K562 (cell line): ENCODE results near the gene LYPD5. TPM values are rescaled to one million over a fixed set of nuclear protein-coding genes. Genes with fewer than 3 reads are reported as not detected.
A peak's percentile ranks its signal among the peaks of the same experiment; 100 is the strongest.

ENCODE experiments used
- ATAC-seq: fragments of 200-7000 bp; cut with Tn5 transposase; 3 replicates; pipeline ENCODE4 v1.9.1; 2020; ENCODE audit warnings: moderate library complexity
- Bru-seq: library from RNA; stranded (reverse); fragments of 400-500 nt; gene quantifications from one replicate; lab custom pipeline; 2021; lab: Mats Ljungman, UMichigan
- BruChase-seq, 2 experiments: library from RNA; stranded (reverse); fragments of 400-500 nt; gene quantifications; one replicate each; lab custom pipeline; 2021; lab: Mats Ljungman, UMichigan
- BruUV-seq: library from RNA; stranded (reverse); fragments of 400-500 nt; replicated peaks from 2 replicates; lab custom pipeline; 2021; lab: Mats Ljungman, UMichigan
- CTCF ChIA-PET: fragments of 300-600 bp; formaldehyde crosslinking; extraction: SDS; loops from one replicate; lab custom pipeline; 2021; ENCODE audit warnings: low intra/inter-chr PET ratio; lab: Yijun Ruan, JAX
- POLR2A ChIA-PET: fragments of 300-600, 350-650 bp; sonication (Branson Sonifier 250); formaldehyde crosslinking; extraction: SDS; loops from one replicate; lab custom pipeline; 2021; ENCODE audit warnings: antibody characterized with exemption, inconsistent platforms; lab: Yijun Ruan, JAX
- DNase-seq, 4 experiments: peaks; one replicate each; pipeline versions ENCODE4 v3.0.0 to v3.0.0-alpha.2; 2011 to 2018; ENCODE audit warnings: low spot score in 3 of 4, mixed read lengths in 3 of 4; ENCODE audit errors: extremely low read depth in 1 of 4
- FAIRE-seq: peaks from 2 replicates; lab custom pipeline; 2011; peaks lifted over from hg19 to GRCh38; lab: Jason Lieb, UNC
- H2AFZ ChIP-seq: 2 replicates; pipeline ENCODE4 v1.6.0; 2011; ENCODE audit warnings: low read depth, low read length, control low read depth, inconsistent platforms
- H3K27ac ChIP-seq: fragments of 200-600 bp; 3 replicates; pipeline ENCODE4 v1.8.0; 2011; ENCODE audit warnings: low read depth, mild to moderate bottlenecking, control low read depth, inconsistent platforms, low read length, moderate library complexity, mixed read lengths; ENCODE audit errors: extremely low read depth
- H3K27me3 ChIP-seq, 2 experiments: fragments of 300-600 bp in 1 of 2; 2 replicates in 1 of 2; 3 replicates in 1 of 2; pipeline versions ENCODE4 v1.6.0 to v1.8.0; 2011; ENCODE audit warnings: inconsistent platforms in 2 of 2, low read length in 2 of 2, mild to moderate bottlenecking in 1 of 2, mixed read lengths in 1 of 2, moderate library complexity in 1 of 2; ENCODE audit not compliant: control insufficient read depth in 2 of 2, insufficient read depth in 2 of 2
- H3K36me3 ChIP-seq: fragments of 300-600 bp; 3 replicates; pipeline ENCODE4 v1.8.0; 2011; ENCODE audit warnings: mild to moderate bottlenecking, low read length, inconsistent platforms; ENCODE audit not compliant: control insufficient read depth, insufficient read depth
- H3K4me1 ChIP-seq, 2 experiments: fragments of 200-600 bp in 1 of 2; replicated peaks in 1 of 2; 2 replicates in 1 of 2; 3 replicates in 1 of 2; pipeline versions ENCODE4 v1.5.1 to v1.8.0; 2011; ENCODE audit warnings: inconsistent platforms in 2 of 2, low read length in 2 of 2, mild to moderate bottlenecking in 1 of 2, mixed read lengths in 1 of 2, moderate library complexity in 1 of 2; ENCODE audit not compliant: control insufficient read depth in 2 of 2, insufficient read depth in 2 of 2
- H3K4me2 ChIP-seq: 2 replicates; pipeline ENCODE4 v1.6.1; 2011; ENCODE audit warnings: low read length, control low read depth, inconsistent platforms, mixed read lengths; ENCODE audit not compliant: insufficient read depth
- H3K4me3 ChIP-seq: fragments of 200-600 bp; sonication (generic), shearing (Covaris generic); 2 replicates; pipeline ENCODE4 v1.5.1; 2016; ENCODE audit warnings: control low read depth, inconsistent platforms
- H3K79me2 ChIP-seq: fragments of 200-600 bp; 3 replicates; pipeline ENCODE4 v1.8.0; 2011; ENCODE audit warnings: low read length, inconsistent platforms; ENCODE audit not compliant: control insufficient read depth, insufficient read depth
- H3K9ac ChIP-seq, 2 experiments: 2 replicates each; pipeline versions ENCODE4 v1.6.0 to v1.6.1; 2011; ENCODE audit warnings: low read depth in 2 of 2, low read length in 2 of 2, control low read depth in 1 of 2, inconsistent platforms in 1 of 2, mild to moderate bottlenecking in 1 of 2, mixed read lengths in 1 of 2; ENCODE audit not compliant: insufficient read depth in 1 of 2
- H3K9me1 ChIP-seq: one replicate; pipeline ENCODE4 v1.6.0; 2011; ENCODE audit warnings: inconsistent platforms, mild to moderate bottlenecking, low read length, moderate library complexity; ENCODE audit not compliant: control insufficient read depth, insufficient read depth
- H3K9me3 ChIP-seq: replicated peaks from 2 replicates; pipeline ENCODE4 v1.5.1; 2011; ENCODE audit warnings: low read depth, low read length, inconsistent platforms; ENCODE audit not compliant: control insufficient read depth, insufficient read depth
- H4K20me1 ChIP-seq: replicated peaks from 2 replicates; pipeline ENCODE4 v1.6.1; 2011; ENCODE audit warnings: low read length, inconsistent platforms, mixed read lengths; ENCODE audit not compliant: control insufficient read depth, insufficient read depth
- DLX4 ChIP-seq: fragments of 250-450 bp; sonication (Bioruptor Pico); IDR thresholded peaks from 2 replicates; pipeline ENCODE4 v1.6.1; 2021; ENCODE audit warnings: mild to moderate bottlenecking
- EWSR1 ChIP-seq: fragments of 450-650 bp; IDR thresholded peaks from 2 replicates; pipeline ENCODE4 v1.6.1; 2018; ENCODE audit warnings: borderline replicate concordance, mild to moderate bottlenecking, low read depth, moderate library complexity; ENCODE audit not compliant: partially characterized antibody
- POLR2B ChIP-seq: fragments of 450-650 bp; IDR thresholded peaks from 2 replicates; pipeline ENCODE4 v1.6.1; 2018; ENCODE audit warnings: low read depth; ENCODE audit not compliant: partially characterized antibody
- REST ChIP-seq, 2 experiments: fragments of 450-650 bp; formaldehyde crosslinking in 1 of 2; IDR thresholded peaks; 2 replicates each; pipeline versions ENCODE4 v1.4.0 to v1.6.1; 2014 to 2020; ENCODE audit warnings: mild to moderate bottlenecking in 2 of 2, borderline replicate concordance in 1 of 2, low read depth in 1 of 2
- TCF7 ChIP-seq: sonication (generic); IDR thresholded peaks from 2 replicates; pipeline ENCODE4 v1.6.1; 2016; ENCODE audit warnings: antibody characterized with exemption, borderline replicate concordance
- TCFL5 ChIP-seq: fragments of 250-450 bp; sonication (Bioruptor Pico); conservative IDR thresholded peaks from 2 replicates; pipeline ENCODE4 v1.6.1; 2021; ENCODE audit warnings: mild to moderate bottlenecking, moderate library complexity, matching md5 sums
- TRIM28 ChIP-seq: fragments of 450-650 bp; IDR thresholded peaks from 2 replicates; pipeline ENCODE4 v1.6.1; 2017
- ZNF324 ChIP-seq: fragments of 250-450 bp; sonication (Bioruptor Pico); IDR thresholded peaks from 2 replicates; pipeline ENCODE4 v1.4.0; 2020; ENCODE audit warnings: mild to moderate bottlenecking
- WGBS: fragments of 100-300 bp; shearing (Covaris generic); methylation state at CpG from one replicate; pipeline ENCODE4 v1.1.6; 2016; ENCODE audit warnings: low coverage, mixed read lengths; ENCODE audit not compliant: insufficient coverage; ENCODE audit errors: missing lambda C conversion rate; 5-methylcytosine and 5-hydroxymethylcytosine counted together
- in situ Hi-C: fragments of 300-500 bp; cut with MboI; formaldehyde crosslinking; loops from 4 replicates; pipeline ENCODE4 v1.15.0; 2018; ENCODE audit warnings: inconsistent platforms, mixed read lengths
- intact Hi-C: fragments of 100-400 bp; cut with micrococcal nuclease; formaldehyde crosslinking; loops from 2 replicates; pipeline ENCODE4 v1.14.2; 2022
- long read RNA-seq, 3 experiments: library from polyadenylated mRNA in 2 of 3; library from RNA in 1 of 3; unstranded in 2 of 3; stranded (forward) in 1 of 3; transcript quantifications; one replicate each; pipeline ENCODE4 v2.0.0, GENCODE V29; 2019 to 2022
- polyA minus RNA-seq, 3 experiments: library from RNA; depleted of rRNA, polyadenylated mRNA; stranded (reverse); fragments of >200 nt; gene quantifications; 2 replicates each; pipeline ENCODE4 v1.2.3, GENCODE V29; 2011
- polyA plus RNA-seq, 8 experiments: library from polyadenylated mRNA; depleted of rRNA in 4 of 8; stranded (reverse) in 5 of 8; unstranded in 3 of 8; fragments of >200 nt; fragmentation: Nextera tagmentation in 2 of 8; fragmentation: Illumina TruSeq in 1 of 8; extraction: Ambion mirVana in 2 of 8; extraction: Trizol in 1 of 8; gene quantifications; 2 replicates each; pipeline versions ENCODE4 v1.2.1 to v1.2.3, GENCODE V29; 2011 to 2014; ENCODE audit warnings: inconsistent platforms in 1 of 8, missing spikeins in 1 of 8
- total RNA-seq, 7 experiments: library from RNA; depleted of rRNA in 6 of 7; stranded (reverse); fragments of >200 nt in 6 of 7; fragmentation: Illumina TruSeq in 2 of 7; extraction: Trizol in 2 of 7; gene quantifications; 2 replicates each; pipeline versions ENCODE4 v1.2.1 to v1.2.3, GENCODE V29; 2011 to 2021; ENCODE audit warnings: low replicate concordance in 1 of 7

The LYPD5 gene
- total RNA-seq (2011; cell fraction: chromatin; rRNA removed; ENCODE audit: low replicate concordance) = 0.42 and 1.1 TPM in 2 replicates
- 0.26 and 0.50 TPM in 2 replicates for total RNA-seq (2011; cell fraction: nucleolus; rRNA removed)
- total RNA-seq (2011; cell fraction: nucleoplasm; rRNA removed) = 0.15 TPM in 1 of 2 replicates, not detected in the other
- total RNA-seq (2014; rRNA removed) = 0.20 TPM in 1 of 2 replicates, not detected in the other
- total RNA-seq (2014; rRNA removed; fragmentation: Illumina TruSeq; extraction: Trizol) = 0.13 TPM in 1 of 2 replicates, not detected in the other
- total RNA-seq (2015; rRNA removed; fragmentation: Illumina TruSeq; extraction: Trizol) = 0.19 and 0.22 TPM in 2 replicates
- total RNA-seq (2021) = 0.09 and 0.25 TPM in 2 replicates
- 0.21 and 0.26 TPM in 2 replicates for polyA plus RNA-seq (2011; rRNA removed)
- polyA plus RNA-seq (2011; cell fraction: cytosol; rRNA removed) = 0.16 and 0.39 TPM in 2 replicates
- polyA plus RNA-seq (2011; cell fraction: nucleus; rRNA removed) = 0.14 and 0.47 TPM in 2 replicates
- polyA plus RNA-seq (2012) = 0.09 and 0.25 TPM in 2 replicates
- polyA plus RNA-seq (2014; fragmentation: Illumina TruSeq; extraction: Trizol) = 0.06 and 0.24 TPM in 2 replicates
- under 1 TPM in 1 of 2 experiments, not detected in 1; 0.03 TPM for polyA plus RNA-seq (2014; fragmentation: Nextera tagmentation; extraction: Ambion mirVana)
- 0.11 TPM in 1 of 2 replicates, not detected in the other for polyA plus RNA-seq (2014; rRNA removed)
- 0.21 TPM in 2 replicates for polyA minus RNA-seq (2011; rRNA and poly(A)+ RNA removed)
- not detected in 2 replicates for polyA minus RNA-seq (2011; cell fraction: cytosol; rRNA and poly(A)+ RNA removed)
- 0.22 and 0.54 TPM in 2 replicates for polyA minus RNA-seq (2011; cell fraction: nucleus; rRNA and poly(A)+ RNA removed)
- percentile 14 among the genes with signal in this experiment for Bru-seq, nascent RNA
- BruChase-seq, experiment 1, labeled RNA remaining after a 2-hour chase = percentile 12 among the genes with signal in this experiment
- BruChase-seq, experiment 2, labeled RNA remaining after a 6-hour chase = percentile 4 among the genes with signal in this experiment
- long read RNA-seq, experiment 1, partial matches to known transcripts = 0 of 1 reads
- long read RNA-seq, experiment 1, other reads (novel, unspliced or antisense) = 1 of 1 reads
- long read RNA-seq, experiment 2 = 0 reads
- long read RNA-seq, experiment 3 = 0 reads

GRCh38 chr19:43802216-43802951, at the start of gene LYPD5:
Gene LYPD5, minus strand, starts transcription at chr19:43802447. Its CDS starts 67 bp downstream, at chr19:43802380.
- no peak within 1 kb of the TSS for H3K4me2 ChIP-seq
- no peak for ATAC-seq
- H3K36me3 ChIP-seq = no peaks in the 10 kb centered on the region
- intact Hi-C loops = no loop called here
- no peaks in the 10 kb centered on the region; the same call in 1 of the 2 replicates for H4K20me1 ChIP-seq
- no peak within 1 kb of the TSS for H3K27ac ChIP-seq
- POLR2A ChIA-PET = no interaction called here
- 0 out of 2 replicates have a peak within 1 kb of the TSS, but pooled peaks have one; percentile 41 for H2AFZ ChIP-seq
- peaks cover 0 to 22% of the 10 kb centered on the region in 2 experiments; a peak in 4 of 5 replicates for H3K4me1 ChIP-seq
- no peak for DNase-seq
- 15% methylated on average over 12 of the region's 12 CpGs for WGBS
- in situ Hi-C loops = no loop called here
- no TSS peak for BruUV-seq
- no peaks in the 10 kb centered on the region for H3K9me3 ChIP-seq
- CTCF ChIA-PET = no interaction called here
- H3K79me2 ChIP-seq = no peaks in the 10 kb centered on the region
- peak within 1 kb of the TSS in 1 of 2 experiments; percentile 37; a peak in 1 of 4 replicates for H3K9ac ChIP-seq
- H3K27me3 ChIP-seq = peaks cover 0 to 6% of the 10 kb centered on the region in 2 experiments; a peak in 2 of 5 replicates
- FAIRE-seq = no peak
- no peak within 1 kb of the TSS for H3K4me3 ChIP-seq
- H3K9me1 ChIP-seq = no peaks in the 10 kb centered on the region
- TF ChIP-seq TRIM28 = no peak
- peak; percentile 39 for TF ChIP-seq REST (IDR thresholded peaks at IDR 0.05; ENCODE audit: borderline replicate concordance)
- TF ChIP-seq REST (CRISPR knock-in tag; IDR thresholded peaks at IDR 0.05; ENCODE audit: low read depth) = no peak
- TF ChIP-seq TCF7 = no peak
- TF ChIP-seq POLR2B = no peak
- TF ChIP-seq TCFL5 (CRISPR knock-in tag) = no peak
- TF ChIP-seq DLX4 = no peak
- TF ChIP-seq ZNF324 (CRISPR knock-in tag) = no peak
- no peak for TF ChIP-seq EWSR1
